Measurements from ENCODE around the gene PRSS33.

DNA sequence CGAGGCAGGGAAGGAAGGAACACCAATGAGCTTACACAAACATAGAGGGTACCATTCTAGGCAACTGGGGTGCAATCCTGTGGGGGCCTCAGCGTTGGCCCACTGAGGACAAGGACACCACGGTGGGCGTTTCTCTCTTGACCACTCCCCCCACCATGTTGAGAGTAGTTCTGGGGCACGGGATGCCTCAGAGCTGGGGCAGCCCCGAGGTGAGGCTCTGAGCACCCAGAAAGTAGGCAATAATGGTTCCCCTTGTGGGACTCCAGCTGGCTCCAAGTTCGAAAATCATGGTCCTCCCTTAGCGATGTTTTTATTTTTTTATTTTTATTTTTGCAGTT, 34.8 kb upstream of the PRSS33 start:
- TF ChIP-seq CTCF (IDR thresholded peaks at IDR 0.05) (no peak), POLR2A (IDR thresholded peaks at IDR 0.05) (no peak), EP300 (IDR thresholded peaks at IDR 0.05) (no peak)
